ENCODE data around the gene PRKG1. TPM values are rescaled to one million over a fixed set of nuclear protein-coding genes. Genes with fewer than 3 reads are reported as not detected.

The PRKG1 gene
- total and polyA plus RNA-seq, 2 of the 4 experiments (the other 2 are of a cell fraction): 3.5 to 18.3 TPM

DNA sequence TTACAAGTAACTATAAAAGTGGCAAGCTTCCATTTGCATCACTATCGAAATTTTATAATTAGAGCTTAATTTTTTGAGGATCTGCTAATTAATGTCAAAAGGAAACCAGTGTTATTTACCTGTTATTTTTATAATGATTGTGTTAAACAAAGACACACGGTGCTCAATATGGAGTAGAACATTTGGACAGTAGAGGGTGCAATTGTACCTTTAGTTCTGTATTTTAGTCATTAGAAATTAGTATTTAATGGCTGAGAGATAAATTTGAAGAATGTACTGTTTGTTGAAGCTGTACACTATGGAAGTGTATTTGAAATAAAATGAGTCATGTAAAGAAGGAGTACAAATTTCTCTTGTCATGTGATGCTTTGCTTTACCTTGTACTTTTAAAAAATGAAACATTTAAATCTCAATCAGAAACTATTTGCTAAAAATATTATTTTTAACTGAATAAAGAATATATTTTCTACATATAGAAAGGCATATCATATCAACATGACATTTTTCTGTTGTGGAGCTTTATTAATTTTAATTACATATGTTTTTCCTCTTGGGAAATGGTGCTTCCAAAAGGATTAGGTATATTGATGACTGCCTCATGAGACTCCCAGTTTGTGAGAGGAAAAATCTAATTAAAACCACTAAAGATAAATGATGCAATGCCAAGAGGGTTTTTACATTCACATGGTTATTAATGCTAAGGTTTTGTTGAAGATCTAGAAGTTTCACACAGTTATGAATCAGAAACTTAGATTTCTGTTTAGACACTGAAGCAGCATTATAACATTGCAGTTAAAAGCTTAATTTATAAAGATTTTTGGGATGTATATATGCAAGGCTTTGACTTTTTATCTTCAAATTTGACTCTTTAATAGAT, 10.4 kb upstream of the PRKG1 start (continued):
- TF ChIP-seq BHLHE40 (IDR thresholded peaks at IDR 0.05; ENCODE audit: low read depth, low read length) (no peak), MAFK (IDR thresholded peaks at IDR 0.05; ENCODE audit: low read depth, low read length) (no peak), FOS (IDR thresholded peaks at IDR 0.05; ENCODE audit: low read depth, low read length) (no peak)

DNA sequence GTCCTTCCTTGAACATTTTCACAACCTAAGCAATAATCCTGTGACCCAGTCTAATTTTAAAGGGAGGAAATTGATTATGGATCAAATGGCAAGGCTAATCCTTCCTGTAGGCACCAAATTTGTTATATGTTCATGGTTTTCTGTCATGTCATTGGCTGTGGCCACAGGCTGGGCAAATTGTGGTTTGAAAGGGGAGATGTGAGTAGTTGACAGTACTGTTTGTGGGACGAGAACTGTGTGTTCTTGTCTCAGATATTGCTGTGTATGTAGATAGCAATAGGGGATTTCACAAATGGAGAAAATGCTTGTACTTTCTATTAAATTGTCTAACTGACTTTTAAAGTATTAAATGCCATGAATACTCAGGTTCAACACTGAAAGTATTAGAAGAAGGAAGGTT, 8.1 kb upstream of the PRKG1 start:
- no peaks in the 10 kb centered on the region for H3K36me3 ChIP-seq (ENCODE audit: control insufficient read depth, insufficient read depth, low read length)
- H3K9ac ChIP-seq (ENCODE audit: low read depth, low read length): no peak overlapping the region
- in situ Hi-C loops (cut with MboI; ENCODE audit: low sequenced_read_pairs): loop anchor here (10.0 kb wide), 2 partner anchors 899 to 1149 kb away; no protein-coding TSS in a partner anchor
- H3K4ac ChIP-seq (ENCODE audit: low read depth, low read length): no peak overlapping the region
- no peak overlapping the region for H2BK120ac ChIP-seq (ENCODE audit: low read depth, low read length)
- H2BK20ac ChIP-seq (ENCODE audit: low read depth, low read length): no peak overlapping the region
- no peak overlapping the region for H3K4me2 ChIP-seq (ENCODE audit: low read depth, low read length)
- H3K9me1 ChIP-seq (ENCODE audit: insufficient read depth, low read length): no peaks in the 10 kb centered on the region
- ATAC-seq (ENCODE audit: low read depth) (no peak), DNase-seq (no peak)
- no peak overlapping the region for H3K4me3 ChIP-seq (ENCODE audit: insufficient read depth, low read depth, low read length)
- H3K27me3 ChIP-seq (ENCODE audit: control insufficient read depth, insufficient read depth, low read length): no peaks in the 10 kb centered on the region
- no peak overlapping the region for H3K56ac ChIP-seq (ENCODE audit: extremely low read depth, insufficient read depth, low read length)
- no peaks in the 10 kb centered on the region for H3K9me3 ChIP-seq (ENCODE audit: control insufficient read depth, insufficient read depth, low read length)
- dilution Hi-C loops (cut with HindIII; ENCODE audit: low sequenced_read_pairs, unreplicated experiment): no loop called here
- no peak overlapping the region for H2AK9ac ChIP-seq (replicated peaks; ENCODE audit: low read depth, low read length, poor library complexity)
- H3K79me1 ChIP-seq (ENCODE audit: low read depth in 1 of 2, low read length in 2 of 2): peaks cover 3 to 10% of the 10 kb centered on the region in 2 experiments; a peak in 3 of 4 replicates
- H2AFZ ChIP-seq (replicated peaks; ENCODE audit: low read length, poor library complexity): no peak overlapping the region
- no peak overlapping the region for H3K27ac ChIP-seq (ENCODE audit: insufficient read depth, low read length)
- no peaks in the 10 kb centered on the region for H3K4me1 ChIP-seq (ENCODE audit: control insufficient read depth, insufficient read depth, low read length)
- H4K20me1 ChIP-seq (ENCODE audit: insufficient read depth, low read length): no peaks in the 10 kb centered on the region
- no peak overlapping the region for H2AK5ac ChIP-seq (ENCODE audit: low read depth, low read length)
- H3K18ac ChIP-seq (ENCODE audit: low read depth, low read length): no peak overlapping the region
- peak overlapping the region in 1 of 2 experiments; percentile 17; a peak in 1 of 4 replicates for H4K8ac ChIP-seq (ENCODE audit: low read depth in 2 of 2, low read length in 2 of 2)
- intact Hi-C loops (cut with micrococcal nuclease): loop anchor here (2.0 to 10.0 kb wide), 4 partner anchors 316 to 936 kb away; no protein-coding TSS in a partner anchor
- no peak overlapping the region for H3K23ac ChIP-seq (ENCODE audit: low read depth, low read length)
- H2BK15ac ChIP-seq (ENCODE audit: low read depth, low read length): no peak overlapping the region
- H4K91ac ChIP-seq (ENCODE audit: insufficient read depth, low read depth, low read length): no peak overlapping the region
- H3K14ac ChIP-seq (replicated peaks; ENCODE audit: low read depth, low read length): no peak overlapping the region
- BruUV-seq (replicated peaks): no TSS peak
- no peak overlapping the region for H2BK5ac ChIP-seq (ENCODE audit: low read depth, low read length, poor library complexity, severe bottlenecking)
- POLR2A ChIA-PET (ENCODE audit: unreplicated experiment): no interaction called here
- no CpG with 5 or more reads among the region's 1 CpG for WGBS, 2 experiments (ENCODE audit: extremely low coverage in 2 of 2, insufficient read length in 1 of 2)
- no peak overlapping the region for H4K5ac ChIP-seq (ENCODE audit: low read depth, low read length)
- CTCF ChIA-PET: no interaction called here
- no peak for TF ChIP-seq FOS (IDR thresholded peaks at IDR 0.05; ENCODE audit: low read depth, low read length)
- TF ChIP-seq MXI1 (IDR thresholded peaks at IDR 0.05; ENCODE audit: borderline replicate concordance, low read depth, low read length): no peak
- TF ChIP-seq POLR2A (IDR thresholded peaks at IDR 0.05; ENCODE audit: low read depth, low read length): no peak
- TF ChIP-seq, protein P1, sequence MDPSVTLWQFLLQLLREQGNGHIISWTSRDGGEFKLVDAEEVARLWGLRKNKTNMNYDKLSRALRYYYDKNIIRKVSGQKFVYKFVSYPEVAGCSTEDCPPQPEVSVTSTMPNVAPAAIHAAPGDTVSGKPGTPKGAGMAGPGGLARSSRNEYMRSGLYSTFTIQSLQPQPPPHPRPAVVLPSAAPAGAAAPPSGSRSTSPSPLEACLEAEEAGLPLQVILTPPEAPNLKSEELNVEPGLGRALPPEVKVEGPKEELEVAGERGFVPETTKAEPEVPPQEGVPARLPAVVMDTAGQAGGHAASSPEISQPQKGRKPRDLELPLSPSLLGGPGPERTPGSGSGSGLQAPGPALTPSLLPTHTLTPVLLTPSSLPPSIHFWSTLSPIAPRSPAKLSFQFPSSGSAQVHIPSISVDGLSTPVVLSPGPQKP (IDR thresholded peaks at IDR 0.05; ENCODE audit: borderline replicate concordance, low read depth, low read length): no peak
- TF ChIP-seq SMC3 (IDR thresholded peaks at IDR 0.05; ENCODE audit: low read depth, low read length): no peak
- TF ChIP-seq, protein P2, sequence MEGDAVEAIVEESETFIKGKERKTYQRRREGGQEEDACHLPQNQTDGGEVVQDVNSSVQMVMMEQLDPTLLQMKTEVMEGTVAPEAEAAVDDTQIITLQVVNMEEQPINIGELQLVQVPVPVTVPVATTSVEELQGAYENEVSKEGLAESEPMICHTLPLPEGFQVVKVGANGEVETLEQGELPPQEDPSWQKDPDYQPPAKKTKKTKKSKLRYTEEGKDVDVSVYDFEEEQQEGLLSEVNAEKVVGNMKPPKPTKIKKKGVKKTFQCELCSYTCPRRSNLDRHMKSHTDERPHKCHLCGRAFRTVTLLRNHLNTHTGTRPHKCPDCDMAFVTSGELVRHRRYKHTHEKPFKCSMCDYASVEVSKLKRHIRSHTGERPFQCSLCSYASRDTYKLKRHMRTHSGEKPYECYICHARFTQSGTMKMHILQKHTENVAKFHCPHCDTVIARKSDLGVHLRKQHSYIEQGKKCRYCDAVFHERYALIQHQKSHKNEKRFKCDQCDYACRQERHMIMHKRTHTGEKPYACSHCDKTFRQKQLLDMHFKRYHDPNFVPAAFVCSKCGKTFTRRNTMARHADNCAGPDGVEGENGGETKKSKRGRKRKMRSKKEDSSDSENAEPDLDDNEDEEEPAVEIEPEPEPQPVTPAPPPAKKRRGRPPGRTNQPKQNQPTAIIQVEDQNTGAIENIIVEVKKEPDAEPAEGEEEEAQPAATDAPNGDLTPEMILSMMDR (conservative IDR thresholded peaks at IDR 0.05; ENCODE audit: low read depth, low read length): no peak
- TF ChIP-seq MAZ (IDR thresholded peaks at IDR 0.05; ENCODE audit: borderline replicate concordance, low read depth, low read length): no peak
- no peak for TF ChIP-seq CHD1 (IDR thresholded peaks at IDR 0.05; ENCODE audit: low read depth, low read length)
- no peak for TF ChIP-seq CEBPB (IDR thresholded peaks at IDR 0.05; ENCODE audit: low read depth, low read length)
- no peak for TF ChIP-seq MAFK (IDR thresholded peaks at IDR 0.05; ENCODE audit: low read depth, low read length)
- no peak for TF ChIP-seq RCOR1 (IDR thresholded peaks at IDR 0.05; ENCODE audit: insufficient replicate concordance, low read length)
- no peak for TF ChIP-seq BHLHE40 (IDR thresholded peaks at IDR 0.05; ENCODE audit: low read depth, low read length)
- TF ChIP-seq RAD21 (IDR thresholded peaks at IDR 0.05; ENCODE audit: low read length): no peak
